GM18861 (cell line): ENCODE measurements around the gene OR4C46.
"Not testable (repeated sequence)": the region's sequence is repeated elsewhere in the genome, so short reads cannot be mapped to it uniquely, and the experiment has no call there.

Experiments
- ATAC-seq: cut with Tn5 transposase; IDR thresholded peaks from one replicate; pipeline ENCODE4 v1.9.1; 2021; ENCODE audit not compliant: unreplicated experiment

OR4C46 gene

GRCh38 chr11:54603898-54604297, at the start of gene OR4C46:
Gene OR4C46, minus strand, starts transcription at chr11:54603998. Its CDS starts 0 bp downstream, at chr11:54603998.
- ATAC-seq, result no peak

- not testable (repeated sequence) for ATAC-seq
These were observed 41.8 kb upstream of the OR4C46 start for GRCh38 chr11:54645606-54646005.

GRCh38 chr11:54561439-54561838, 42.4 kb downstream of the OR4C46 start:
- not testable (repeated sequence) for ATAC-seq

- no peak for ATAC-seq
These were observed 44.9 kb downstream of the OR4C46 start for GRCh38 chr11:54558919-54559318.

- ATAC-seq, result no peak
These were observed 45.4 kb downstream of the OR4C46 start for GRCh38 chr11:54558407-54558806.
